ACC112 (cell line): ENCODE data around the gene SCARB1.

Experiments used
- H2AFZ ChIP-seq: fragments of 200-600 bp; sonication (generic); one replicate; pipeline ENCODE4 v1.6.0; 2017; ENCODE audit warnings: antibody characterized with exemption, low read length; ENCODE audit not compliant: unreplicated experiment
- H3K27ac ChIP-seq: fragments of 200-600 bp; sonication (generic); 2 replicates; pipeline ENCODE4 v1.5.1; 2014; ENCODE audit warnings: low read depth, mild to moderate bottlenecking, antibody characterized with exemption, low read length, moderate library complexity
- H3K27me3 ChIP-seq: fragments of 200-600 bp; sonication (generic); 2 replicates; pipeline ENCODE4 v1.6.1; 2014; ENCODE audit warnings: mild to moderate bottlenecking, antibody characterized with exemption, low read length, moderate library complexity, mixed read lengths; ENCODE audit not compliant: insufficient read depth
- H3K36me3 ChIP-seq: fragments of 200-600 bp; sonication (generic); 2 replicates; pipeline ENCODE4 v1.6.1; 2016; ENCODE audit warnings: mild to moderate bottlenecking, antibody characterized with exemption, low read length, moderate library complexity, mixed read lengths; ENCODE audit not compliant: insufficient read depth
- H3K4me1 ChIP-seq: fragments of 200-600 bp; sonication (generic); one replicate; pipeline ENCODE4 v1.6.1; 2016; ENCODE audit warnings: low read length, mixed read lengths; ENCODE audit not compliant: insufficient read depth, unreplicated experiment, control insufficient read depth
- H3K4me3 ChIP-seq: fragments of 200-600 bp; sonication (generic); 2 replicates; pipeline ENCODE4 v1.5.1; 2014; ENCODE audit warnings: mild to moderate bottlenecking, low read depth, low read length
- H3K79me2 ChIP-seq: fragments of 200-600 bp; sonication (generic); one replicate; pipeline ENCODE4 v1.6.0; 2016; ENCODE audit warnings: low read length; ENCODE audit not compliant: control insufficient read depth, unreplicated experiment, insufficient read depth

SCARB1 gene

GRCh38 chr12:124790650-124791400, 72.8 kb downstream of the SCARB1 start:
- no peak overlapping the region for H3K27ac ChIP-seq
- H3K36me3 ChIP-seq, result no peaks in the 10 kb centered on the region
- no peak overlapping the region for H2AFZ ChIP-seq
- no peaks in the 10 kb centered on the region for H3K4me1 ChIP-seq
- H3K79me2 ChIP-seq, result no peaks in the 10 kb centered on the region
- H3K4me3 ChIP-seq, result no peak overlapping the region
- H3K27me3 ChIP-seq, result no peaks in the 10 kb centered on the region

GRCh38 chr12:124788936-124789555, 74.6 kb downstream of the SCARB1 start:
- Histone ChIP-seq H3K4me1 (no peaks in the 10 kb centered on the region), H2AFZ (no peak overlapping the region), H3K79me2 (no peaks in the 10 kb centered on the region), H3K27ac (no peak overlapping the region), H3K4me3 (no peak overlapping the region), H3K27me3 (no peaks in the 10 kb centered on the region), H3K36me3 (no peaks in the 10 kb centered on the region)

DNA sequence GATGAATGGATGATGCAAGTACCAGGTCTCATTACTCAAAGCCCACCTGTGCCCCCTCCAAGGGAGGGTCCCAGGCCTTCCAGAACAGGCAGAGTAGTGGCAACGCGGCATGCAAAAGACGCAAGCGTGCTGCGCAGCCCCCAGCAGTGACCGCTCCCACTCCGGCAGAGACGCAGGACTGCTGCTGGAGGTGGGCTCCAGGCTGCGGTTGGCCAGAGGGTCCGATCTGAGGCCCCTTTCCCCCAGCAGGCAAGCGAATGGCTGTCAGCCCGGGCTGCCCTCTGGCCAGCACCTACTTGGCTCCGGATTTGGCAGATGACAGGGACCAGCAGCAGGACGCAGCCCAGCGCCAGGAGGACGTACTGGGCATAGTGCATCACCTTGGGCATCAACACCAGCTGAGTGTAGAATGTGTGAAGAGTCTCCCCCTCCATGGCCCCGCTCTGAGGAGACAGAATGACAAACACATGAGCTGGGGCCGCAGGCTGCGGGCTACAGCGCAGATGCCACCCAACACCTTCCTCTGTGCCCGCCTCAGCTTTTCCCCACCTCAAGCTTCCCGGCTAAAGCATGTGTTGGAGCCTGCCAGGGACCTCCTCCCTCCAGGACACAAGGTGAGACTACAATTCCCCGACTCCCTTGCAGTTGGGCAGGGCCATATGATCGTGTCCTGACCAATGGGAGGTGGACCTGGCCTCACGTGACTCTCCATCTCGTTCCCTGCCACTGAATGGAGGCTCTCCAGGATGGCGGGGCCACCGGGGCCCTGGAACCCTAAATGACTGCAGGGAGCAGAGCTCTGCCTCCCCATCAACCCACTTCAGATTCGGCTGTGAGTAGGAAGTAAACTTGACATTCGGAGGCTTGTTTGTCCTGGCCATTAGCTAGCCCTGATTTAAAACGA, 77.4 kb downstream of the SCARB1 start:
- Histone ChIP-seq H3K36me3 (no peaks in the 10 kb centered on the region), H3K4me3 (peak overlapping the region; percentile 38), H3K27ac (no peak overlapping the region), H2AFZ (no peak overlapping the region), H3K79me2 (no peaks in the 10 kb centered on the region), H3K4me1 (no peaks in the 10 kb centered on the region), H3K27me3 (no peaks in the 10 kb centered on the region)

DNA sequence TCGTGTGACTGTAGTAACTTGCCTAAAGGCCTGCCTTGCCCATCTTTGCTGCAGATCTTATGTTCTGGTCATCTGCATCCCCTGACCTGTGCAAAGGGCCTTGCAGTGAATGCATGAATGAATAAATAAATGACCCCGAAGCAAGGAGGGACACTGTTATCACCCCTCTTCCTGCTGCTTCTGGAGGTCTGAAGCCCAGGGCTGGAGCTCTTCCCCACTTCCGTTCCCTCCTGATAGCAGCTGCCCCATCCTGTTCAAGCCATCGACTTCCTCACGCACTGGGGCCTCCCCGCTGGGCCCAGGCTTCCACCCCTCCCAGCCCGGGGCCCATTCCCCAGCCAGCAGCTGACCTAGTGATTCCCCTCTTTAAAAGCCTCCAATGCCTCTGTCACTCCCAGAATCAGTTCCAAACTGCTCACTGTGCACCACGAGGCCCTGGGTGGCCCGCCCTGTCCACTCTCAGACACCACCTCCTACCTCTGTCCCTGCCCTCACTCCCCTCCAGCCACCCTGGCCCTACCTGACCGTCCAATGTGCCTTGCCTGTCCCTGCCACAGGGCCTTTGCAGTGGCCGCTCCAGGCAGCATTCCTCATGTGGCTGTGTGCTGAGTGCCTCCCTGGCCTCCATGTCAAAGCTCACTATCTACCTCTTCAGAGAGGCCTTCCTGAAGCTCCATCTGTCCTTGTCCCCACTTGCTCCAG, 78.6 kb downstream of the SCARB1 start:
- no peaks in the 10 kb centered on the region for H3K4me1 ChIP-seq
- no peak overlapping the region for H3K4me3 ChIP-seq
- H3K36me3 ChIP-seq, result no peaks in the 10 kb centered on the region
- no peak overlapping the region for H2AFZ ChIP-seq
- no peak overlapping the region for H3K27ac ChIP-seq
- no peaks in the 10 kb centered on the region for H3K27me3 ChIP-seq
- no peaks in the 10 kb centered on the region for H3K79me2 ChIP-seq

DNA sequence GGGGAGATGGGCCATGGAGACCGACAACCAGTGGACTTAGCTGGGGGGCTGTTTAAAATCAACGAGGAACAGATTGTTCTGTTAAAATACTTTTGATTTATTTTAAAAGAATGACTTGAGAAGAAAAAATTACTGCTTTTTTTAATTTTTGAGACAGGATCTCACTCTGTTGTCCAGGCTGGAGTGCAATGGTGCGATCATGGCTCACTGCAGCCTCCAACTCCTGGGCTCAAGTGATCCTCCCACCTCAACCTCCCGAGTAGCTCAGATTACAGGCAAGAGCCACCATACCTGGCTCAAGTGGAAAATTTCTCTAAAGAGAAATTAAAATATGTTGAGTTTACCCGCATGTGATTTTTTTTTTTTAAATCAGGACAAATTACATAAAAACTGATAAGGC, 80.6 kb downstream of the SCARB1 start:
- Histone ChIP-seq H2AFZ (no peak overlapping the region), H3K36me3 (no peaks in the 10 kb centered on the region), H3K27me3 (no peaks in the 10 kb centered on the region), H3K27ac (no peak overlapping the region), H3K4me1 (no peaks in the 10 kb centered on the region), H3K4me3 (no peak overlapping the region), H3K79me2 (no peaks in the 10 kb centered on the region)

DNA sequence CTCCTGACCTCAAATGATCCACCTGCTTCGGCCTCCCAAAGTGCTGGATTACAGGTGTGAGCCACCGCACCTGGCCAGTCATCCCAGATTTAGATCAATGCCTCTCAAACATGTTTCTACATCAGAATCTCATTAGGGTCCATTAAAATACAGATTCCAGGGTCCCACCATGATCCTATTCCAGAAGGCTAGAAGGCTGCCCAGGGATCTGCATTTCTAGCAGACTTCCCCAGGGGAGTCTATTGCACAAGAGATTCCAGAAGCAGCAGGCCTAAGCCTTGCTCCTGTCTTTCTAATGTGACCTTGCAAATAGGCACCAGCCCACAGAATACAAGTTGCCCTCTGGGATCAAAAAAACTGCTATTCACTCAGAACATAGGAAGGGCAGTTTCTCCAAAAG, 81.5 kb downstream of the SCARB1 start:
- H2AFZ ChIP-seq, result no peak overlapping the region
- H3K27me3 ChIP-seq, result no peaks in the 10 kb centered on the region
- no peaks in the 10 kb centered on the region for H3K4me1 ChIP-seq
- no peak overlapping the region for H3K4me3 ChIP-seq
- no peak overlapping the region for H3K27ac ChIP-seq
- H3K36me3 ChIP-seq, result no peaks in the 10 kb centered on the region
- no peaks in the 10 kb centered on the region for H3K79me2 ChIP-seq

DNA sequence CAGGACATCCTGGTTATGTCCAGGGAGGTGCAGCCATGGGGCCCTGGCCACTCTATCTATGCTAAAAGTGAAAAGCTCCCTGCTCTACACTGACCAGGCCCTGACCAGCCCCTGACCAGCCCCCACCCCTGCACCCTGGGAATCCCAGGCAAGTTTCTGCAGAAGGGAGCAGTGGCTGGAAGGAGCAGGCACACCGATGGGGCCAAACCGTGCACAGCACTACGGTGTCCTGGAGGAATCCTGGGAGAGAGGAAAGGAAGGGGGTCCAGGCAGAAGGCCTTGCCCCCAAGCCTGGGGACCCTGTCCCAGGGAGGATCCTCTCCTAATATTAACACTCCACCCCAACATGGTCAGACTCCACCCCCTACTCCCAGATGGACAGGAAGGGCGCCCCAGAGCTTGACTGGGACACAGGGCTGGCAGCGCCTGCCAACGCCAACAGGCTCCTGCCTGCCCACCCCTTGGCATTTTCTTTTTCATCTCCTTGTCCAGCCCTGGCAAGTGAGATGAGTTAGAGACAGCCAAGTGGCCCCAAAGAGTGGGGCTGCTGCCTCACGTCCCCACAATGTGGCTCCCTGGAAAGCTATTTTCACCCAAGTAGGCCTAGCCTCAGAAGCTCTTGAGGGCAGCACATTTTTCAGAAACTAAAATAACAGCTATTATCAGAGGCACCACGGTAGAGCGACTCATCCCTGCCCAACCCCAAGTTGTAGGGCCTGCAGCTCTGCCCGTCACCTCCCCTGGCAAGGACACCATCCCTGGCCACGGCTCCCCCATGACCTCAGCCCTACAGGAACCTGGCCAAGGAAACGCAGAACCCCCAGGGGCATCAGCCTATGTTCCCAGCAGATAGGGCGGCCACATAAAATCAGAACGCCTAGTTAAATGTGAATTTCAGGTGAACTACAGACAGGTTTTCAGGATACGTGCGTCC, 82.6 kb downstream of the SCARB1 start:
- H3K4me1 ChIP-seq, result peaks cover 6% of the 10 kb centered on the region
- H3K36me3 ChIP-seq, result no peaks in the 10 kb centered on the region
- no peaks in the 10 kb centered on the region for H3K27me3 ChIP-seq
- H3K27ac ChIP-seq, result no peak overlapping the region
- H2AFZ ChIP-seq, result no peak overlapping the region
- H3K4me3 ChIP-seq, result no peak overlapping the region
- H3K79me2 ChIP-seq, result no peaks in the 10 kb centered on the region

DNA sequence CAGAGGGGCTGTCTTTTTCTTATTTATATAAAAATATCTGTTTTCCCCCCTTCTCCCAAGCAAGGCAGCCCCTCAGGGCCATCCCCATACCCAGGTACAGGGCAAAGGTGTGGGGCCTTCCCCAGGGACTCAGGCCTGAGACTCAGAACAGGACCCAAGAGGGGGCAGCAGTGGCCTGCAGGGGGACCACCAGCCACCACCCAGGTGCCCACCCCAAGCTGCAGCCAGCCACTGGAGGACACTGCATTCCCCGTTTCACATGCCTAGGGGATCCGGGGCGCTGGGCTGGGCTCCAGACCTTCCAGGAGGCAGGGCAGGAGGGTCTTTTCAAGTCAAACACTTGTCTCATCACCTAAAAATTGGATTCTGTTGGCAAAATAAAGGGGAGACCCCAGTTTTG, 83.3 kb downstream of the SCARB1 start:
- no peak overlapping the region for H3K4me3 ChIP-seq
- peaks cover 10% of the 10 kb centered on the region for H3K4me1 ChIP-seq
- no peaks in the 10 kb centered on the region for H3K36me3 ChIP-seq
- H3K27ac ChIP-seq, result no peak overlapping the region
- no peaks in the 10 kb centered on the region for H3K79me2 ChIP-seq
- no peak overlapping the region for H2AFZ ChIP-seq
- H3K27me3 ChIP-seq, result no peaks in the 10 kb centered on the region

- H3K27me3 ChIP-seq, result no peaks in the 10 kb centered on the region
- no peak overlapping the region for H3K27ac ChIP-seq
- H2AFZ ChIP-seq, result no peak overlapping the region
- H3K4me3 ChIP-seq, result no peak overlapping the region
- H3K36me3 ChIP-seq, result no peaks in the 10 kb centered on the region
- H3K4me1 ChIP-seq, result peaks cover 14% of the 10 kb centered on the region
- no peaks in the 10 kb centered on the region for H3K79me2 ChIP-seq
These were observed 84.2 kb downstream of the SCARB1 start for GRCh38 chr12:124779161-124780141.
